ENCODE results near the gene EDAR. TPM values are rescaled to one million over a fixed set of nuclear protein-coding genes. Genes with fewer than 3 reads are reported as not detected.

The EDAR gene
- total RNA-seq, 1 donor from 2014 or later: not detected

DNA sequence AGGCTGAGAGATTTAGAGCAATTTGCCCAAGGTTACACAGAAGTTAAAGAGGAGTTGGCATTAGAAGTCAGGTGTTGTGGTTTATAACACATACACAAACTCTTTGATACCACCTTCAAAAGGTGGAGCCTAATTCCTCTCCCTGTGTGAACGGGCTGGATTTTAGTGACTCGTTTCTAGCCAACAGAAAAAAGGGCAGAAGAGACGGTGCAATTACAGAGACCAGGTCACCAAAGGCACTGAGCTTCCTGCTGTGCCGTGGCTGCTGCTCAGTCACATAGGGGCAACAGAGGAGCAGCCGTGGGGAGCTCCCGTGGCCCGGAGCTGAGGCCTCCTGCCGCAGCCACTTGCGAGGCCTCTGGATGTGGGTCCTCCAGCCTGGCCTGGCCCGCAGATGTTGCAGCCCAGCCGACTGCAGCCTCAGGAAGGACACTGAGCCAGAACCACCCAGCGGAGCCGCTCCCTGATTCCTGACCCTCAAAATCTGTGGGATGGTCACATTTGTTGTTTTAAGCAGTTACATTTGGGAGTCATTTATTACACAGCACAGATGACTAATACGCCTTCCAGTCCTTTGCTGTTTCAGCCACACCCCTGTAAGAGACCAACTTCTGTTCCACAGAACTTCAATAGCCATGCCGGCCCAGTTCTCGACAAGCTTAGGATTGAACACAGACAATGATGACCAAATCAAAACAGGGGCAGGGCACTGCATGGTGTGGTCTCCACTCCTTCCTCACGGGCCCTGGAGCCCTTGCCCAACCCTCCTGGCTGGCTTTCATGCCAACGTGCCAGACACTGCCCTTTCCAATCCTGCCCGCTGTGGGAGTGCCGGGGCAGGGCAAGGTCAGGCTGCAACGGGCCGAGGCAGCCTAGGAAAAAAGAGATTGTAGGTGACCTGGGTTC is 17.1 kb downstream of the EDAR start:
- H3K4me2 ChIP-seq (ENCODE audit: low read length): peak overlapping the region; percentile 20
- no peak overlapping the region for H2AFZ ChIP-seq (ENCODE audit: low read depth, low read length)
- DNase-seq (ENCODE audit: low read depth): peak; percentile 47
- H3K27me3 ChIP-seq (ENCODE audit: insufficient read depth, low read length): peaks cover 7% of the 10 kb centered on the region
- H4K20me1 ChIP-seq (ENCODE audit: insufficient read depth, low read length): no peaks in the 10 kb centered on the region
- no peaks in the 10 kb centered on the region for H3K36me3 ChIP-seq (ENCODE audit: insufficient read depth, low read length)
- TF ChIP-seq EZH2 (IDR thresholded peaks at IDR 0.05; ENCODE audit: insufficient read depth, low read length): no peak
- TF ChIP-seq CTCF (IDR thresholded peaks at IDR 0.05; ENCODE audit: insufficient read depth, low read depth, low read length): no peak
- H3K9me3 ChIP-seq (ENCODE audit: insufficient read depth, low read depth, low read length): no peaks in the 10 kb centered on the region
- Mint-ChIP-seq H3K36me3 (ENCODE audit: low read depth, unreplicated experiment) (no peaks in the 10 kb centered on the region), H3K27ac (ENCODE audit: unreplicated experiment) (no peak overlapping the region), H3K4me3 (ENCODE audit: unreplicated experiment) (no peak overlapping the region), H3K4me1 (ENCODE audit: low read depth, unreplicated experiment) (no peaks in the 10 kb centered on the region), H3K27me3 (ENCODE audit: low read depth, unreplicated experiment) (peaks cover 36% of the 10 kb centered on the region), H3K9me3 (ENCODE audit: unreplicated experiment) (peaks cover 6% of the 10 kb centered on the region)
- H3K79me2 ChIP-seq (ENCODE audit: insufficient read depth, low read length): no peaks in the 10 kb centered on the region
- peaks cover 7% of the 10 kb centered on the region for H3K4me1 ChIP-seq (ENCODE audit: insufficient read depth, low read length)
- no peak overlapping the region for H3K9ac ChIP-seq (ENCODE audit: low read length)
- H3K27ac ChIP-seq (ENCODE audit: low read depth, low read length): no peak overlapping the region
- no peak for FAIRE-seq
- no peak overlapping the region for H3K4me3 ChIP-seq (ENCODE audit: insufficient read depth, low read depth, low read length)

GRCh38 chr2:108970369-108970768 is 18.7 kb downstream of the EDAR start:
- Histone ChIP-seq H3K9ac (ENCODE audit: low read length) (no peak overlapping the region), H3K9me3 (ENCODE audit: insufficient read depth, low read depth, low read length) (no peaks in the 10 kb centered on the region), H3K36me3 (ENCODE audit: insufficient read depth, low read length) (no peaks in the 10 kb centered on the region), H4K20me1 (ENCODE audit: insufficient read depth, low read length) (no peaks in the 10 kb centered on the region), H2AFZ (ENCODE audit: low read depth, low read length) (no peak overlapping the region), H3K27me3 (ENCODE audit: insufficient read depth, low read length) (no peaks in the 10 kb centered on the region), H3K4me1 (ENCODE audit: insufficient read depth, low read length) (peaks cover 7% of the 10 kb centered on the region), H3K4me3 (ENCODE audit: insufficient read depth, low read depth, low read length) (no peak overlapping the region), H3K27ac (ENCODE audit: low read depth, low read length) (no peak overlapping the region), H3K79me2 (ENCODE audit: insufficient read depth, low read length) (no peaks in the 10 kb centered on the region), H3K4me2 (ENCODE audit: low read length) (no peak overlapping the region)
- Mint-ChIP-seq H3K9me3 (ENCODE audit: unreplicated experiment) (peaks cover 2% of the 10 kb centered on the region), H3K4me3 (ENCODE audit: unreplicated experiment) (no peak overlapping the region), H3K27me3 (ENCODE audit: low read depth, unreplicated experiment) (peaks cover 24% of the 10 kb centered on the region), H3K36me3 (ENCODE audit: low read depth, unreplicated experiment) (no peaks in the 10 kb centered on the region), H3K4me1 (ENCODE audit: low read depth, unreplicated experiment) (no peaks in the 10 kb centered on the region), H3K27ac (ENCODE audit: unreplicated experiment) (no peak overlapping the region)
- DNase-seq (ENCODE audit: low read depth) (no peak), FAIRE-seq (no peak)
- TF ChIP-seq EZH2 (IDR thresholded peaks at IDR 0.05; ENCODE audit: insufficient read depth, low read length) (no peak), CTCF (IDR thresholded peaks at IDR 0.05; ENCODE audit: insufficient read depth, low read depth, low read length) (no peak)

DNA sequence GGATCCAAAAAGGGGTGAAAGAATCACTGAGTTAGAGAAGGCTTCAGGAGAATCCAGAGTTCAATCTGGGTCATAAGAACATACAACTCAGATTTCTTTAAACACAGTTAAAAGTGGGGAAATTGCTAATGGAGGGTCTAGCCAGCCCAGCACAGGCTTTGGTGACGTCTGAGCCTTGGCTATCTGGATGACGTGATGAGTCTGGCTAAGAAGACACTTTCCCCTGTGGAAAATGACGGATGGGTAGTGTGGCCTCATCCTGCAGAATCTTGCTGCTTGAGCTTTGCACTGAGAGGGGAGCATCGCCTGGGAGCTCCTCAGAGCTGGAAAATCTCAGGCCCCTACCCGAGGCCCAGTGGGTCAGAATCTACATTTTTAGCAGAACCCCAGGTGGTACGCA is 19.2 kb downstream of the EDAR start:
- Histone ChIP-seq H3K9ac (ENCODE audit: low read length) (no peak overlapping the region), H3K4me1 (ENCODE audit: insufficient read depth, low read length) (peaks cover 7% of the 10 kb centered on the region), H3K79me2 (ENCODE audit: insufficient read depth, low read length) (no peaks in the 10 kb centered on the region), H3K36me3 (ENCODE audit: insufficient read depth, low read length) (no peaks in the 10 kb centered on the region), H3K27ac (ENCODE audit: low read depth, low read length) (no peak overlapping the region), H2AFZ (ENCODE audit: low read depth, low read length) (no peak overlapping the region), H3K27me3 (ENCODE audit: insufficient read depth, low read length) (no peaks in the 10 kb centered on the region), H3K9me3 (ENCODE audit: insufficient read depth, low read depth, low read length) (no peaks in the 10 kb centered on the region), H3K4me2 (ENCODE audit: low read length) (no peak overlapping the region), H4K20me1 (ENCODE audit: insufficient read depth, low read length) (no peaks in the 10 kb centered on the region), H3K4me3 (ENCODE audit: insufficient read depth, low read depth, low read length) (no peak overlapping the region)
- Mint-ChIP-seq H3K4me3 (ENCODE audit: unreplicated experiment) (no peak overlapping the region), H3K27me3 (ENCODE audit: low read depth, unreplicated experiment) (peaks cover 21% of the 10 kb centered on the region), H3K4me1 (ENCODE audit: low read depth, unreplicated experiment) (no peaks in the 10 kb centered on the region), H3K9me3 (ENCODE audit: unreplicated experiment) (no peaks in the 10 kb centered on the region), H3K27ac (ENCODE audit: unreplicated experiment) (no peak overlapping the region), H3K36me3 (ENCODE audit: low read depth, unreplicated experiment) (no peaks in the 10 kb centered on the region)
- DNase-seq (ENCODE audit: low read depth): no peak
- no peak for FAIRE-seq
- TF ChIP-seq CTCF (IDR thresholded peaks at IDR 0.05; ENCODE audit: insufficient read depth, low read depth, low read length): no peak
- no peak for TF ChIP-seq EZH2 (IDR thresholded peaks at IDR 0.05; ENCODE audit: insufficient read depth, low read length)

All from astrocyte (in vitro differentiated cells and primary cell).